Thoracic aorta (tissue), 2 donors: Measurements from ENCODE around the gene ANKZF1. TPM values are rescaled to one million over a fixed set of nuclear protein-coding genes. Genes with fewer than 3 reads are reported as not detected.

Source experiments
- ATAC-seq: fragments of 150-250 bp; one replicate; pipeline ENCODE4 v1.8.0; 2017; ENCODE audit warnings: low read depth; ENCODE audit not compliant: insufficient number of reproducible peaks, low FRiP score
- DNase-seq: peaks from one replicate; pipeline ENCODE4 v3.0.0-alpha.2; 2020; ENCODE audit warnings: low spot score
- H3K27ac ChIP-seq, 2 donors: fragments of 200-600 bp; sonication (generic); 1 replicate in 1 of 2; 2 replicates in 1 of 2; pipeline ENCODE4 v1.5.1; 2016; ENCODE audit warnings: mild to moderate bottlenecking in 2 of 2, moderate library complexity in 2 of 2
- H3K27me3 ChIP-seq: fragments of 200-600 bp; sonication (generic); replicated peaks from 2 replicates; pipeline ENCODE4 v1.6.0; 2016; ENCODE audit warnings: mild to moderate bottlenecking; ENCODE audit not compliant: insufficient read depth
- H3K36me3 ChIP-seq: fragments of 200-600 bp; sonication (generic); one replicate; pipeline ENCODE4 v1.5.1; 2016
- H3K4me1 ChIP-seq, 2 donors: fragments of 200-600 bp; sonication (generic); 1 replicate in 1 of 2; 2 replicates in 1 of 2; pipeline versions ENCODE4 v1.5.1 to v1.6.0; 2016; ENCODE audit warnings: low read depth in 2 of 2, mild to moderate bottlenecking in 1 of 2; ENCODE audit not compliant: control insufficient read depth in 1 of 2
- H3K4me3 ChIP-seq: fragments of 200-600 bp; sonication (generic); 2 replicates; pipeline ENCODE4 v1.5.1; 2016; ENCODE audit warnings: mild to moderate bottlenecking
- H3K9me3 ChIP-seq: fragments of 200-600 bp; sonication (generic); 2 replicates; pipeline ENCODE4 v1.5.1; 2016
- total RNA-seq, 2 donors: library from RNA; depleted of rRNA; stranded (reverse); fragments of >200 nt; gene quantifications; one replicate each; pipeline versions ENCODE4 v1.1.0 to v1.2.3, GENCODE V29; 2016
- TF ChIP-seq, protein P1 (sequence below): fragments of 200-600 bp; sonication (generic); IDR thresholded peaks from one replicate; pipeline ENCODE4 v1.5.1; 2019; ENCODE audit warnings: antibody characterized with exemption

ANKZF1 gene
- total RNA-seq, 2 donors from 2014 or later, result 69.7 to 72.6 TPM

DNA sequence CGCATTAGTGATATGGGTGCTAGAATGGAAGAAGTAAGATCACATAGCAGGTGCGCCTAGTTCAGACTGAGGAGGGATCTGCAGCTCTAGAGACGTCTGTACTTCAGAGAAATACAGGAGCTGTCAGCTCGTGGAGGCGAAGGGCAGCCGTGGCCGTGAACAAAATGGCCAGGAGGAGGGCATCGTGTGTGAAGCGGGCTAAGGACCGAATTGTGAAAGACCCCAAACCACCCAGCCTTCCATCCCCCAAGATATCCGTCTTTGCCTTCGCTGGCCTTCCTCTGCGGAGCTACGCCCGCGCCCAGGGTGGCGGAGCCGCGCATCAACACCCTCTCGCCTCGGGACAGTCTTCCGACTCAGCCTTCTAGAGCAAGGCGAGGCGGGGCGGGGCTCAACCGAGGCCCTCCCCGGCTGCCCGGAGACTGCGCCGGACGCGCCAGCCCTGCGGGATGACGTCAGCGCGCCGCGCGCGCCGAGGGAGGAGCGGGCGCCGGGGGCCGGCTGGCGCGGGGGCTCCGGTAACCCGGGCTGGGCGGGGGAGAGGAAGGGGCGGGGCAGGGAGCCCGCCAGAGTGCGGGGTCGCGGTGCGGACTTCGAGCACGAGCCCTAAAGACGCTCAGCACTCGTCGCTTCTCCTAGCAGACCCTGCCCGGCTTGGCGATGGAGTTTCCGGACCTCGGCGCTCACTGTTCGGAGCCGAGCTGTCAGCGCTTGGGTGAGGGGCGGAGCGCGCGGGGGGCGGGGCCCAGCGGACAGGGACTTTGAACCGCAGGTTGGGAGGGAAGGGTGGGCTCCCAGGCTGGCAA is 23.1 kb upstream of the ANKZF1 start, which contains the start of gene ZFAND2B:
ZFAND2B (plus strand) TSS at position 455 of the 806 bp plus-strand sequence; CDS start at position 661, 206 bp downstream.
- H3K4me1 ChIP-seq, result peaks cover 15 to 25% of the 10 kb centered on the region in 2 donors
- H3K27me3 ChIP-seq, result no peaks in the 10 kb centered on the region
- ATAC-seq (peak; percentile 88), DNase-seq (peak; percentile 72)
- TF ChIP-seq, protein P1, sequence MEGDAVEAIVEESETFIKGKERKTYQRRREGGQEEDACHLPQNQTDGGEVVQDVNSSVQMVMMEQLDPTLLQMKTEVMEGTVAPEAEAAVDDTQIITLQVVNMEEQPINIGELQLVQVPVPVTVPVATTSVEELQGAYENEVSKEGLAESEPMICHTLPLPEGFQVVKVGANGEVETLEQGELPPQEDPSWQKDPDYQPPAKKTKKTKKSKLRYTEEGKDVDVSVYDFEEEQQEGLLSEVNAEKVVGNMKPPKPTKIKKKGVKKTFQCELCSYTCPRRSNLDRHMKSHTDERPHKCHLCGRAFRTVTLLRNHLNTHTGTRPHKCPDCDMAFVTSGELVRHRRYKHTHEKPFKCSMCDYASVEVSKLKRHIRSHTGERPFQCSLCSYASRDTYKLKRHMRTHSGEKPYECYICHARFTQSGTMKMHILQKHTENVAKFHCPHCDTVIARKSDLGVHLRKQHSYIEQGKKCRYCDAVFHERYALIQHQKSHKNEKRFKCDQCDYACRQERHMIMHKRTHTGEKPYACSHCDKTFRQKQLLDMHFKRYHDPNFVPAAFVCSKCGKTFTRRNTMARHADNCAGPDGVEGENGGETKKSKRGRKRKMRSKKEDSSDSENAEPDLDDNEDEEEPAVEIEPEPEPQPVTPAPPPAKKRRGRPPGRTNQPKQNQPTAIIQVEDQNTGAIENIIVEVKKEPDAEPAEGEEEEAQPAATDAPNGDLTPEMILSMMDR, result peak; percentile 33
- peak within 1 kb of the TSS; percentile 91 for H3K4me3 ChIP-seq
- H3K27ac ChIP-seq, result peak within 1 kb of the TSS; percentile 85 to 93
- peaks cover 6% of the 10 kb centered on the region for H3K36me3 ChIP-seq
- H3K9me3 ChIP-seq, result no peaks in the 10 kb centered on the region

GRCh38 chr2:219207134-219207883 is 22.3 kb upstream of the ANKZF1 start:
- H3K4me1 ChIP-seq, result peaks cover 15 to 25% of the 10 kb centered on the region in 2 donors
- no peaks in the 10 kb centered on the region for H3K9me3 ChIP-seq
- peak overlapping the region; percentile 91 for H3K4me3 ChIP-seq
- H3K36me3 ChIP-seq, result peaks cover 7% of the 10 kb centered on the region
- peak overlapping the region; percentile 85 to 93 for H3K27ac ChIP-seq
- TF ChIP-seq, protein P1, result no peak
- DNase-seq, result no peak
- no peaks in the 10 kb centered on the region for H3K27me3 ChIP-seq
- ATAC-seq, result no peak

DNA sequence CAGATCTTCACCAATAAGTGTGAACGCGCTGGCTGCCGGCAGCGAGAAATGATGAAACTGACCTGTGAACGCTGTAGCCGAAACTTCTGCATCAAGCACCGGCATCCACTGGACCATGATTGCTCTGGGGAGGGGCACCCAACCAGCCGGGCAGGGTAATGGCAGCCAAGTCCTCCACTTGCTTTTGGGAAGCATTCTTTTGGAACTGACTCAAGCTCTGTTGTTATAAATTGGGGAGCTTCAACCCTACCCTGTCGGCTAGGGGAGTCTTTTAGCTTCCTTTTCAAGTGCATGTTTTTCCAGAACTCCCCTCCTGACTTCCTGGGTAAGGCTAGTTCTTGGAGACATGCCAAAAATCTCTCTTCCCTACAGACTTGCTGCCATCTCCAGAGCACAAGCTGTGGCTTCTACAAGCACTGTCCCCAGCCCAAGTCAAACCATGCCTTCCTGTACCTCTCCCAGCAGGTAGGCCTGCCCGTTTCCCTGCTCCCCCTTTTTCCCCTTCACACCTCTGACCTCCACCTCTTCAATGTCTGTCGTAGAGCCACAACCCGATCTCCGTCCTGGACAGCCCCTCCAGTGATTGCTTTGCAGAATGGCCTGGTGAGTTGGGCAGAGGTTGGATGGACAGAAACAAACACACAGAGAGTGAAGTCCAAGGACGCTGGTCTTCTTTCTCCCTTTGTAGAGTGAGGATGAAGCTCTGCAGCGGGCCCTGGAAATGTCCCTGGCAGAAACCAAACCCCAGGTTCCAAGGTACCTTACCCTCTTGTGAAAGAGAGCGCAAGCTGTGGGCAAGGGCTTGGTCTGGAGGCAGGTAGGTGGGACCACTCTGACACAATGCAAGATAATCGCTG is 21.5 kb upstream of the ANKZF1 start:
- no peaks in the 10 kb centered on the region for H3K27me3 ChIP-seq
- peaks cover 11% of the 10 kb centered on the region for H3K36me3 ChIP-seq
- H3K9me3 ChIP-seq, result no peaks in the 10 kb centered on the region
- TF ChIP-seq, protein P1, result no peak
- ATAC-seq, result no peak
- DNase-seq, result no peak
- peaks cover 15 to 25% of the 10 kb centered on the region in 2 donors for H3K4me1 ChIP-seq
- peak overlapping the region; percentile 91 for H3K4me3 ChIP-seq
- H3K27ac ChIP-seq, result peak overlapping the region; percentile 85 to 93

GRCh38 chr2:219209236-219210195 is 20.1 kb upstream of the ANKZF1 start:
- TF ChIP-seq, protein P1, result no peak
- peaks cover 15 to 25% of the 10 kb centered on the region in 2 donors for H3K4me1 ChIP-seq
- H3K27me3 ChIP-seq, result no peaks in the 10 kb centered on the region
- ATAC-seq (no peak), DNase-seq (no peak)
- H3K9me3 ChIP-seq, result no peaks in the 10 kb centered on the region
- H3K4me3 ChIP-seq, result no peak overlapping the region
- H3K27ac ChIP-seq, result no peak overlapping the region
- peaks cover 21% of the 10 kb centered on the region for H3K36me3 ChIP-seq
